Adrenal gland (tissue), 12 donors: ENCODE measurements around the gene GATD1. TPM values are rescaled to one million over a fixed set of nuclear protein-coding genes. Genes with fewer than 3 reads are reported as not detected.
A peak's percentile ranks its signal among the peaks of the same experiment; 100 is the strongest.

ENCODE experiments used
- DNase-seq, 7 donors: peaks; one replicate each; pipeline ENCODE4 v3.0.0-alpha.2; 2019 to 2020
- H3K27ac ChIP-seq, 5 donors: fragments of 200-600 bp; sonication (generic) in 4 of 5; 1 replicate in 3 of 5; 2 replicates in 2 of 5; pipeline versions ENCODE4 v1.5.1 to v1.8.0; 2016 to 2020; ENCODE audit warnings: mild to moderate bottlenecking in 1 of 5
- H3K27me3 ChIP-seq: fragments of 200-600 bp; 2 replicates; pipeline ENCODE4 v1.8.0; 2021
- H3K36me3 ChIP-seq, 2 donors: fragments of 200-600 bp; replicated peaks in 1 of 2; 1 replicate in 1 of 2; 2 replicates in 1 of 2; pipeline versions ENCODE4 v1.5.1 to v1.8.0; 2018 to 2022
- H3K4me1 ChIP-seq, 2 donors: fragments of 200-600 bp; replicated peaks in 1 of 2; 1 replicate in 1 of 2; 2 replicates in 1 of 2; pipeline versions ENCODE4 v1.5.1 to v1.8.0; 2018 to 2021
- H3K4me3 ChIP-seq, 4 donors: fragments of 200-600 bp; sonication (generic) in 3 of 4; one replicate each; pipeline ENCODE4 v1.5.1; 2016 to 2018
- H3K9me3 ChIP-seq, 3 donors: fragments of 200-600 bp; sonication (generic) in 1 of 3; replicated peaks in 1 of 3; 1 replicate in 2 of 3; 2 replicates in 1 of 3; pipeline versions ENCODE4 v1.5.1 to v1.8.0; 2016 to 2021
- CTCF ChIP-seq, 6 experiments: fragments of 450-650 bp in 4 of 6; fragments of 200-600 bp in 2 of 6; sonication (generic) in 1 of 6; IDR thresholded peaks; 1 replicate in 5 of 6; 2 replicates in 1 of 6; pipeline versions ENCODE4 v1.5.1 to v1.8.0; 2016 to 2021; ENCODE audit warnings: antibody characterized with exemption in 6 of 6, mild to moderate bottlenecking in 2 of 6, moderate library complexity in 1 of 6
- POLR2A ChIP-seq, 2 donors: fragments of 450-650 bp; IDR thresholded peaks; one replicate each; pipeline ENCODE4 v1.6.1; 2017; ENCODE audit warnings: antibody characterized with exemption in 2 of 2, mild to moderate bottlenecking in 2 of 2, moderate library complexity in 1 of 2
- WGBS, 4 donors: extraction: QIAGEN DNeasy Blood & Tissue Kit in 2 of 4; methylation state at CpG; one replicate each; pipeline versions ENCODE4 v1.1.5 to v1.1.7; 2013 to 2017; 5-methylcytosine and 5-hydroxymethylcytosine counted together
- intact Hi-C, 2 donors: fragments of 100-400 bp; cut with DNase I; formaldehyde crosslinking; loops; one replicate each; pipeline versions ENCODE4 v1.14.1 to v1.15.0; 2022 to 2023
- polyA plus RNA-seq, 3 donors: library from polyadenylated mRNA; stranded (reverse); fragments of 200-250 nt in 2 of 3; fragments of 350-450 nt in 1 of 3; fragmentation: Illumina TruSeq in 1 of 3; extraction: RNeasy Lipid Tissue Mini Kit (QIAGEN cat#74804) in 1 of 3; gene quantifications; one replicate each; pipeline ENCODE4 v1.2.3, GENCODE V29; 2013 to 2014
- total RNA-seq, 9 donors: library from RNA; depleted of rRNA in 4 of 9; stranded (reverse); fragments of >200 nt in 4 of 9; fragments of 120-200 nt in 1 of 9; fragmentation: NEBNext Ultra II Directional in 1 of 9; extraction: Animal tissue kit (Norgen Biotek cat#: 25700) in 1 of 9; gene quantifications; one replicate each; pipeline versions ENCODE4 v1.1.0 to v1.2.4, GENCODE V29; 2013 to 2023
- donor health status: healthy with polysubstance abuse.
- donor health status: Bipolar disorder and iron deficiency.
- donor health status: DM: yes; HTN: yes; CAD: no.
- donor health status: DM: no; HTN: no; CAD: no.
- donor health status: DM: no; HTN: no; CAD: no.
- donor health status: DM: yes; HTN: yes; CAD: no.

Gene GATD1
- total and polyA plus RNA-seq, 12 donors = 20.3 to 176 (median 80.5) TPM

GRCh38 chr11:774873-775592 is 2.3 kb downstream of the GATD1 start:
- Histone ChIP-seq H3K27ac (peak overlapping the region in 3 of 5 donors; percentile 26 to 45 (median 43)), H3K36me3 (peaks cover 0 to 30% of the 10 kb centered on the region in 2 donors), H3K27me3 (no peaks in the 10 kb centered on the region), H3K4me1 (peaks cover 38 to 41% of the 10 kb centered on the region in 2 donors), H3K4me3 (no peak overlapping the region), H3K9me3 (no peaks in the 10 kb centered on the region)
- 48 to 78% (median 68%) methylated on average over 8 to 20 of the region's 20 CpGs for WGBS, 4 donors
- peak in 2 of 6 experiments; percentile 6 to 17 for TF ChIP-seq CTCF (IDR thresholded peaks at IDR 0.05)
- TF ChIP-seq POLR2A (IDR thresholded peaks at IDR 0.05) = no peak
- peak in 6 of 7 donors; percentile 44 to 82 (median 66) for DNase-seq
- intact Hi-C loops = no loop called here

GRCh38 chr11:773830-774229 is 3.5 kb downstream of the GATD1 start:
- Histone ChIP-seq H3K4me1 (peaks cover 38 to 41% of the 10 kb centered on the region in 2 donors), H3K36me3 (peaks cover 0 to 34% of the 10 kb centered on the region in 2 donors), H3K27ac (peak overlapping the region in 3 of 5 donors; percentile 40 to 69 (median 58)), H3K9me3 (no peaks in the 10 kb centered on the region), H3K4me3 (no peak overlapping the region), H3K27me3 (no peaks in the 10 kb centered on the region)
- DNase-seq = no peak
- TF ChIP-seq POLR2A (IDR thresholded peaks at IDR 0.05) = no peak
- TF ChIP-seq CTCF (IDR thresholded peaks at IDR 0.05) = no peak
- intact Hi-C loops = no loop called here
- 87 to 93% (median 89%) methylated on average over 4 to 9 of the region's 9 CpGs for WGBS, 4 donors

- H3K4me1 ChIP-seq = peaks cover 38 to 41% of the 10 kb centered on the region in 2 donors
Measured at GRCh38 chr11:773425-773824, 3.9 kb downstream of the GATD1 start.

More at GRCh38 chr11:773425-773824, 3.9 kb downstream of the GATD1 start:
- Histone ChIP-seq H3K27ac (peak overlapping the region in 3 of 5 donors; percentile 40 to 69 (median 58)), H3K9me3 (no peaks in the 10 kb centered on the region), H3K27me3 (no peaks in the 10 kb centered on the region), H3K4me3 (no peak overlapping the region), H3K36me3 (peaks cover 0 to 35% of the 10 kb centered on the region in 2 donors)
- 75 to 91% (median 82%) methylated on average over 4 to 5 of the region's 5 CpGs for WGBS, 4 donors
- intact Hi-C loops = no loop called here
- TF ChIP-seq POLR2A (IDR thresholded peaks at IDR 0.05) = no peak
- TF ChIP-seq CTCF (IDR thresholded peaks at IDR 0.05) = no peak
- DNase-seq = no peak
